NCI-H460 (cell line): Measurements from ENCODE around the gene PTPRM. TPM values are rescaled to one million over a fixed set of nuclear protein-coding genes. Genes with fewer than 3 reads are reported as not detected.
A peak's percentile ranks its signal among the peaks of the same experiment; 100 is the strongest.

Experiments
- DNase-seq: peaks from one replicate; pipeline ENCODE4 v3.0.0-alpha.2; 2016; ENCODE audit warnings: low read depth; ENCODE audit errors: extremely low read depth
- total RNA-seq: library from RNA; depleted of rRNA; stranded (reverse); fragments of >200 nt; shearing (Covaris generic); gene quantifications from 2 replicates; pipeline ENCODE4 v1.2.3, GENCODE V29; 2014

The PTPRM gene
- total RNA-seq, 1 experiment from 2014 or later: 129 TPM

DNA sequence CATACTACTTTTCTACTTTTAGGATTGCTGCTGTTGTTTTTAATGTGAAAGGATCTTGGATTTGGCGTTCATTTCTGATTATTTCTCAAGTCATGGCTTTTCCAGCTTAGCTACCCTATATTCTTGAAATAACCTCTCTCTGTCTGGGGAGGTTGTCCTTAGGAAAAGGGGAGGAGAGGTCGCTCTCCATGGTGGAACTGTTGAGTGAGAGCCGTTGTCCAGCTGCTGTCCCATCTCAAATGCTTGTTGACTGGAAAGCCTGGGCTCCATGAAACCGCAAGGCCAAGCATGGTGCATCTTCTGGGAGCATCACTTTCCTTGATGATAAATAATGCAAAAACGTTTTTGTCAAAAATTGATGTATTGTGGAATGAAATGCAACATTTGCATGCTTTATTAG lies 563.0 kb downstream of the PTPRM start:
- no peak for DNase-seq

- DNase-seq: no peak
Measured at GRCh38 chr18:8133032-8133431, 565.9 kb downstream of the PTPRM start.

DNA sequence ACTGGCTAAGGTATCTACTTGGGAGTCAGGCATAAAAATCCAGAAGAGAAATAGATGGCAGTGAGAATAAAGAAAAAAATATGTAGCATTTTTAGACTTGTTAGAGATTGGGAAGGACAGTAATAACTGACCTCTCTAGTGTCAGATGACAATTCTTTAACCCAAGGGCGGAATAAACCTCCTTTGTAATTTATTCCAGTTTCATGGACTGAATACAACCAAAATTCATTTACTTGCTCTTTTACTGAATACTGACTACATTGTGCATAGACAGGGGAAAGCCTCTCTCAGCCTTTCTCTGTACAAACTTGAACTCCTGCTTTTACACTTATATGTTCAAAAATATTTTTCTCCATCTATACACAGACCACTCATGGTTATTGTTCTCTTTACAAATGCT lies 566.8 kb downstream of the PTPRM start:
- DNase-seq: no peak

DNA sequence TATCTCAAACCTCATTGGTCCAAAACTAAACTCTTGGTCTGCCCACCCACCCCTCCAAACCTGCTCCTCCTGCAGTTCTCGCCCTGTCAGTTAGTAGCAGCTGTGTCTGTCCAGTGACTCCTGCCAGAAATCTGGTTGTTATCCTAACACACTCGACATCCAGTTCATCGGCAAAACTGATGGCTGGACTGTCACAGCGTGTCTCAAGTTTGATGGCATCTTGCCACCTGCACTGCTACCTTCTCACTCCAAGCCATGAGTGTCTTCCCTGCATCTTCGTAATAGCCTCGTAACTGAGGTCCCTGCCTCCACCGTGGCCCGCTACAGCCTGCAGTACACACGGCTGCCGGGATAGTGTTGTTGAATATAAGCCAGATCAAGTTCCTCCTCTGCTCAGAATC lies 572.0 kb downstream of the PTPRM start:
- DNase-seq: no peak

DNA sequence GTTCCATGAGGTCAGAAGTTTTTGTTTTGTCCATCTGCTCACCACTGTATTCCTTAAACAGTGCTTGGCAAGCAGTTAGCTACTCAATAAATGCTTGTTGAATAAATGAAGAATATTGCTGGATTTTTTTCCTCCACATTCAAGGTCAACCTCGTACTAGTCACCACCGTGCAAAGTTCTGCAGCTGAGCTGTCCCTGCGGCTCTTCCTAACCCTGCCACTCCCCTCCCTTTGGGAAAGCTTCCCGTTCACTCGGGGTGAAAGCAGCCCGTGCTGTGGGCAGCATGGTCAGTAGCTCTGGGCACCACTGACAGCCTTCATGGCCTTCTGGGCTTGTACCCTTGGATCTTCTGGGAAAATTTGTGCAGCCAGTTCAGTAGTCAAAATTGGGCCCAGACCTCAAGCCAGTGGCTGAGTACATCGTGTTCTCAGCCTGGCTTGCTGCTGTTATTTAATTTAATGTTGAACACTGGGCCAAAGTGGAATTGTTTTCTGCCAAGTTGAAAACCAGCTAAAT lies 572.8 kb downstream of the PTPRM start:
- DNase-seq: no peak

DNA sequence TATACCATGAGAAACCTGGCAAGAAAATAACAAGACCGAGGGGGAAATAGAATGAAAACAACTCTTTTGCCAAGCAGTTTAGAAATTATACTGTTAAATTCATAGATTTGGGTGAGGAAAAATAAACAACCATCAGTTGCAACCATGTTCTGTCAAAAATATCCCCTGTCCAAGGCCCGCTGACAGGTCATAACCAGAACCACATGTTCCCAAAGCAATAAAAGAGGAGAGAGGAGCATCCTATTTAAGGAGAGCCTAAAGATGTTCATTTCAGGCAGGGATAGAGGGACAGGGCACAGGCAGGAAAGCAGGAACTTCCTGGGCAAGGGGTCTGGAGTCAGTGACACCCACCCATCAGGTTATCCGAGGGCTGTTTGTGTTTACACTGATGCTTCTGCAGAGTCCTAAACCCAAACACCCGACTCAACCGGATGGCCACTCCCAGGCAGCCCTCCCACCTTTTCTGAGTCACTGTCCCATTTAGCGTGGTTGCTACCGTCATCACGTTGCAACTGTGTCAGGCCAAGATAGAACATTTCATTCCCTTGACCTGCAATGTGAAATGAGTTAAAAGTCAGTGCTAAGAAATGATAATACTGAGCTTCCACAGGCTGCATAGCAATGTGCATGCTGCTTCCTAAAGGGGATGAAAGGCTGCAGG lies 573.9 kb downstream of the PTPRM start:
- peak; percentile 72 for DNase-seq

GRCh38 chr18:8142131-8142711 lies 575.1 kb downstream of the PTPRM start:
- peak; percentile 35 for DNase-seq

GRCh38 chr18:8142932-8143331 lies 575.8 kb downstream of the PTPRM start:
- no peak for DNase-seq

DNA sequence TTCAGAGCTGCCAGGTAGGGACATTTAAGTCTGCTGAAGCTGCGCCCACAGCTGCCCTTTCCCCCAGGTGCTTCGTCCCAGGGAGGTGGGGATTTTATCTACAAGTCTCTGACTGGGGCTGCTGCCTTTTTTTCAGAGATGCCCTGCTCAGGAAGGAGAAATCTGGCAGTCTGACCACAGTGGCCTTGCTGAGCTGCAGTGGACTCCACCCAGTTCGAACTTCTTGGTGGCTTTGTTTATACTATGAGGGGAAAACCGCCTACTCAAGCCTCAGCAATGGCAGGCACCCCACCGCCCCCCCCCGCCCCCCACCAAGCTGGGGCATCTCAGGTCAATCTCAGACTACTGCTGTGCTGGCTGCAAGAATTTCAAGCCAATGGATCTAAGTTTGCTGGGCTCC lies 584.1 kb downstream of the PTPRM start:
- no peak for DNase-seq

DNA sequence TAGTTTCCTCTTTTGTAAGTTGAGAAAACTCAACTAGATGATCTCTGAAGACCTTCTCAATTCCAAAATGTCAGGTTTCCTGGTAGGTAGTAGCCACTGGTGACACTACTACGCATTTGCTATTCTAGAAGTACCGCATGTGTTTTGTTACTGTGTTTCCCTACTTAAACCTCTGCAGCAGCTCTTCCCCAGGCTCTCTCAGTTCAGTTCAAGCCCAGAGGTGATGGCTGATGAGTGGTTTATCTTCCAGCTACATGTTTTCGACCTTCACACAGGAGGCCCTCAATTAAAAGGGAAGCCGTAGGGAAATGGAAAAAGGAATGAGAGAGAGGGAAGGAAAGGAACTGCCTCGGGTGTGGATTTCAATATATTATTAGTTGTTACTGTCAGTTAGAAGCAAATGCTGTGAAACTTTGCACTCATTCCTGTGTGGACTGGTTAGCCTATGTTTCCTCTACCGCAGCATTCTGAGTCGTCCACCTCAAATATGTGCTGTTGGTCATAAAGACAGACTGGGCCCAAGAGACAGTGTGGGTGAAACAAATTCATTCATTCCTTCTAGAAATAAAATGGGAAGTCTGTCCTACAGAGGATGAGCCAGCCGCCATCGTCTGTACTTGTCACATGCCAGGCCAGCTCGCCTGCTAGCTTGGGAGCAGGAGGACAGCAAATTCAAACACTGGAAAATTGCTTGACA lies 586.9 kb downstream of the PTPRM start:
- DNase-seq: no peak

DNA sequence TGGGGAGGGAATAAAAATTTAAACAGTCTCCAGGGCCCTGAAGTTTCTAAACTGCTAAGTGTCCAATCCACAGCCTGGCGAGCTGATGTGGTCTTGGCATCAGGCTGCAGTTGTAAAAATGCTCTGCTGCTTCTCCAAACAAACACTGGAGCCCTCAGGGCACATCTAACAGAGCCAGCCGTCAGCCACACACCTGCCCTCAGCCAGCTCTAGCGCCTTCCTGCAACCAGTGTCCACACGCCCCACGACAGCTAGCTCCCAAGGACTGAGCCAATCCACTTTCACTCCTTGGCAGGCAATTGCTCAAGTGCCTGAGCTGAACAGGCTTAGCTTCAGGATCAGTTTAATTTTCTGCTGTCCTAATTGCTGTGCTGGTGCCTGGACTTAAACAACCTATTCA lies 595.7 kb downstream of the PTPRM start:
- no peak for DNase-seq

DNA sequence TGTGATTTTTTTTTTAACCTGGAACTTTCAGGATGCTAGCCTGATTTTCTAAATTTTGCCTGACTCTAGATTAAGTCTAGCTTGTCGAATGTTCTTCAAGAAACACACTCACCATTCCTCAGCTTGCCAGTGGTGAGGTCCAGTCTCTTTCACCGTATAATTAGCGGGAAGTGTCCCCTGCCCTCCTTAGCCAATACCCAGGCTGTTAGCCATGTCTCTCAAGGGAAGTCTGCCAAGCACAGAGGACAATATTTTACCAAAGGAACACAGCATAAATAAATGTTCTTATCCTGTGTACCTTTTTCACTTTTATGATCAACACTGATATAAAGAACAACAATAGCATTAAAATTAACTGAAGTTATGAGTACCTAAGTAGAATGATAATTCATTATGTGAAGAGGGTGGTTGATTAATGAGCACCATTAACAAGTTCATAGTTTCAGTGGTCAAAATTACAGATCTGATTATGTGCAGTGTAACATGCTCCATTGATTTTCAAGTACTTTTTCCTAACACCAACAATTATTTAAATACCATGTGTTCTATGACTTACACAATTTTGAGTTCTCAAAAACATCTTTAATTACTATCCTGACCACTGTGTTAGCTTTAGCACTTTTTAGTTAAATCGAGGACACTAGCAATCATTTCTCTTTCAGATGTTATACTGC lies 596.3 kb downstream of the PTPRM start:
- DNase-seq: no peak

- DNase-seq: no peak
Measured at GRCh38 chr18:8165095-8165494, 598.0 kb downstream of the PTPRM start.

- DNase-seq: no peak
Measured at GRCh38 chr18:8167026-8167425, 599.9 kb downstream of the PTPRM start.

GRCh38 chr18:8167673-8168072 lies 600.6 kb downstream of the PTPRM start:
- no peak for DNase-seq

GRCh38 chr18:8169722-8170121 lies 602.6 kb downstream of the PTPRM start:
- no peak for DNase-seq

- no peak for DNase-seq
Measured at GRCh38 chr18:8174771-8175170, 607.7 kb downstream of the PTPRM start.

DNA sequence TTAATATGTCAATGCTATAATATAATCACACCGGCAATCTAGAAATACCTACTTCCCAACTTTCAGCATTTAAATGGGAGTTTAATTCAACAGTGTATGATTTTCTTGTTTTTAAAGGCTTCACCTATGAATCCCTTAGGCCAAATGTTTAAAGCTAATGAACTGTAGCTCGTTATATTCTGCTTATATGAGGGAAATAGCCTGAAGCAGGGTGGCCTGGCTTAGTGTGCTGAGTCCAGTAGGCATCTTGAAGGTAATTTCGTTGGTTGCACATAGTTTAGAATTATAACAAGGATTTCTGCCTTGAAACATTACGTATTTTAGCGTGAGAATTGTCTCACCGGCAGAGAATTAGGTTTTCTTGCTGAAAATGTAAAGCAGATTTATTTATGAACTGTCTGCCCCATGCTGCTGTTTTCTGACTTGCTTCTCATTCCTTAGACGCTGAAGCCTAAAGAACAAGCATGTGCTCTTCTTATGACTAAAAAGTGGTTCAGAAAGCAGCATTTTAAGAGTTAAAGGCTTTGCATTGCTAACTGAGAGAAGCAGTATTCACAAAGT lies 608.5 kb downstream of the PTPRM start:
- DNase-seq: no peak

GRCh38 chr18:8176109-8176508 lies 609.0 kb downstream of the PTPRM start:
- DNase-seq: no peak

GRCh38 chr18:8176554-8176953 lies 609.4 kb downstream of the PTPRM start:
- no peak for DNase-seq
